Natural killer cell (primary cell): ENCODE measurements around the gene DNAI1. TPM values are rescaled to one million over a fixed set of nuclear protein-coding genes. Genes with fewer than 3 reads are reported as not detected.

Source experiments
- ATAC-seq, 3 donors: fragments of 150-1000 bp in 2 of 3; fragments of 200-7000 bp in 1 of 3; cut with Tn5 transposase; 1 replicate in 1 of 3; 2 replicates in 2 of 3; pipeline ENCODE4 v1.10.0; 2021; ENCODE audit warnings: mild to moderate bottlenecking in 2 of 3, moderate library complexity in 2 of 3
- DNase-seq, 2 donors: peaks; one replicate each; pipeline versions ENCODE4 v3.0.0 to v3.0.0-alpha.2; 2013 to 2021; ENCODE audit warnings: mixed read lengths in 1 of 2
- H3K27ac ChIP-seq: one replicate; pipeline ENCODE4 v1.5.1; 2013; ENCODE audit warnings: mild to moderate bottlenecking, low read length
- H3K27me3 ChIP-seq: one replicate; pipeline ENCODE4 v1.6.1; 2013; ENCODE audit warnings: low read length; ENCODE audit not compliant: control insufficient read depth, insufficient read depth
- H3K36me3 ChIP-seq: one replicate; pipeline ENCODE4 v1.6.1; 2013; ENCODE audit warnings: low read length; ENCODE audit not compliant: control insufficient read depth, insufficient read depth
- H3K4me1 ChIP-seq: one replicate; pipeline ENCODE4 v1.6.1; 2013; ENCODE audit warnings: low read length; ENCODE audit not compliant: control insufficient read depth, insufficient read depth
- H3K4me3 ChIP-seq: one replicate; pipeline ENCODE4 v1.5.1; 2013; ENCODE audit warnings: low read length
- H3K9me3 ChIP-seq: one replicate; pipeline ENCODE4 v1.6.1; 2013; ENCODE audit warnings: low read length; ENCODE audit not compliant: control insufficient read depth, insufficient read depth
- H3K27ac Mint-ChIP-seq, 2 donors: one replicate each; pipeline ENCODE4 v1.8.0; 2022; ENCODE audit warnings: mild to moderate bottlenecking in 2 of 2, mixed read lengths in 2 of 2, moderate library complexity in 1 of 2
- H3K27me3 Mint-ChIP-seq, 2 donors: one replicate each; pipeline ENCODE4 v1.8.0; 2022; ENCODE audit warnings: low read depth in 2 of 2, mixed read lengths in 2 of 2
- H3K36me3 Mint-ChIP-seq: one replicate; pipeline ENCODE4 v1.8.0; 2022; ENCODE audit warnings: mixed read lengths
- H3K4me1 Mint-ChIP-seq, 2 donors: one replicate each; pipeline ENCODE4 v1.8.0; 2022; ENCODE audit warnings: mixed read lengths in 2 of 2
- H3K4me3 Mint-ChIP-seq: one replicate; pipeline ENCODE4 v1.8.0; 2022; ENCODE audit warnings: mild to moderate bottlenecking, moderate library complexity, mixed read lengths
- H3K9me3 Mint-ChIP-seq, 2 donors: one replicate each; pipeline ENCODE4 v1.8.0; 2022; ENCODE audit warnings: mixed read lengths in 2 of 2
- CTCF ChIP-seq: fragments of 200-600 bp; IDR thresholded peaks from one replicate; pipeline ENCODE4 v1.8.0; 2022; ENCODE audit warnings: antibody characterized with exemption
- WGBS: methylation state at CpG from one replicate; pipeline ENCODE4 v1.1.7; 2013; ENCODE audit warnings: missing lambda C conversion rate; ENCODE audit not compliant: insufficient coverage; 5-methylcytosine and 5-hydroxymethylcytosine counted together
- intact Hi-C: fragments of 100-400 bp; cut with micrococcal nuclease; formaldehyde crosslinking; loops from one replicate; pipeline ENCODE4 v1.14.2; 2022
- total RNA-seq, 4 donors: library from RNA; stranded (reverse); fragments of 120-200 nt in 1 of 4; gene quantifications; one replicate each; pipeline versions ENCODE4 v1.2.3 to v1.2.4, GENCODE V29; 2013 to 2022

The DNAI1 gene
- total RNA-seq, 3 donors from 2014 or later (not counting 1 experiment from before 2014, with no cell fraction given): not detected

DNA sequence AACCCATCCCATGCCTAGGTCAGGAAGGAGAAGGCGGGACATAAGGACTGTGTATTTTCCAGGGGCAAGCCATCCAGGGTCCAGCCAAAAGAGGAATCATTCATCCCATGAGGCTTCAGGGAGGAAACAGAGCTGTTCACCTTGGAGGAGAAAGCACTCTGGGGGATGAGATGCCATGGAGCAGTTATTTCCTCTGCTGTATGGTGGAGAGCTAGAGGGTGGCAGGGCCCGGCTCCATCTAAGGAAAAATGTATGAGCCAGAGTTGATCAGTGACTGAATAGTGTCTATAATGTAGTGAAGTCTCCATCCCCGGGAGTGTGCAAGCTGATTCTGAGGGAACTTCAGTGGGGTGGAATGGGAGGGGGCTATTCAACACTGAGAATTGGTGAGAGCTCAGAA lies 56.2 kb downstream of the DNAI1 start:
- Mint-ChIP-seq H3K9me3 (no peaks in the 10 kb centered on the region), H3K36me3 (no peaks in the 10 kb centered on the region), H3K4me1 (no peaks in the 10 kb centered on the region), H3K27ac (no peak overlapping the region), H3K27me3 (no peaks in the 10 kb centered on the region), H3K4me3 (no peak overlapping the region)
- no peaks in the 10 kb centered on the region for H3K27me3 ChIP-seq
- WGBS: 98% methylated on average over 3 of the region's 3 CpGs
- no peak overlapping the region for H3K27ac ChIP-seq
- ATAC-seq: no peak
- no peak for DNase-seq
- no peak for TF ChIP-seq CTCF
- no peak overlapping the region for H3K4me3 ChIP-seq
- H3K4me1 ChIP-seq: peaks cover 4% of the 10 kb centered on the region
- H3K9me3 ChIP-seq: no peaks in the 10 kb centered on the region
- intact Hi-C loops: no loop called here
- no peaks in the 10 kb centered on the region for H3K36me3 ChIP-seq

GRCh38 chr9:34515959-34516358 lies 57.4 kb downstream of the DNAI1 start:
- Histone ChIP-seq H3K27ac (no peak overlapping the region), H3K4me3 (no peak overlapping the region), H3K4me1 (peaks cover 4% of the 10 kb centered on the region), H3K9me3 (no peaks in the 10 kb centered on the region), H3K36me3 (no peaks in the 10 kb centered on the region), H3K27me3 (no peaks in the 10 kb centered on the region)
- no peak for TF ChIP-seq CTCF
- Mint-ChIP-seq H3K27me3 (no peaks in the 10 kb centered on the region), H3K27ac (no peak overlapping the region), H3K4me1 (no peaks in the 10 kb centered on the region), H3K36me3 (no peaks in the 10 kb centered on the region), H3K9me3 (no peaks in the 10 kb centered on the region), H3K4me3 (no peak overlapping the region)
- ATAC-seq (no peak), DNase-seq (no peak)
- intact Hi-C loops: no loop called here
- WGBS: 71% methylated on average over 3 of the region's 3 CpGs

DNA sequence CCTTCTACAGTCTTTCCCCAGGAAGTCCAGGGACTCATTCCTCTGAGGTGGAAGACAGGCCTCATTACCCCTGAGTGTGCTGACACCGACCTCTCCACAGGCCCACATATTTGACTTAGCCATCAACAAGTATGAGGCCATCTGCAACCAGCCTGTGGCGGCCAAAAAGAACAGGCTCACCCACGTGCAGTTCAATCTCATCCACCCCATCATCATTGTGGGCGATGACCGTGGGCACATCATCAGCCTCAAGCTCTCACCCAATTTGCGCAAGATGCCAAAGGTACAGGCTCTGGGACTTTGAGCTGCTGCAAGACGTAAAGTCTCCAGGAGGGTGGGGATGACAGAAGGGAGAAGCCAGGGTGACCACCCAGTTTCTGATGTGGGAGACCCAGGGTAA lies 58.6 kb downstream of the DNAI1 start:
- no peak overlapping the region for H3K27ac ChIP-seq
- no peaks in the 10 kb centered on the region for H3K36me3 ChIP-seq
- TF ChIP-seq CTCF: no peak
- peaks cover 8% of the 10 kb centered on the region for H3K4me1 ChIP-seq
- Mint-ChIP-seq H3K9me3 (no peaks in the 10 kb centered on the region), H3K27me3 (no peaks in the 10 kb centered on the region), H3K4me1 (peaks cover under 1 to 5% of the 10 kb centered on the region in 2 donors), H3K36me3 (no peaks in the 10 kb centered on the region), H3K4me3 (no peak overlapping the region), H3K27ac (no peak overlapping the region)
- DNase-seq (no peak), ATAC-seq (no peak)
- H3K9me3 ChIP-seq: no peaks in the 10 kb centered on the region
- no peak overlapping the region for H3K4me3 ChIP-seq
- intact Hi-C loops: no loop called here
- WGBS: 80% methylated on average over 7 of the region's 7 CpGs
- no peaks in the 10 kb centered on the region for H3K27me3 ChIP-seq

DNA sequence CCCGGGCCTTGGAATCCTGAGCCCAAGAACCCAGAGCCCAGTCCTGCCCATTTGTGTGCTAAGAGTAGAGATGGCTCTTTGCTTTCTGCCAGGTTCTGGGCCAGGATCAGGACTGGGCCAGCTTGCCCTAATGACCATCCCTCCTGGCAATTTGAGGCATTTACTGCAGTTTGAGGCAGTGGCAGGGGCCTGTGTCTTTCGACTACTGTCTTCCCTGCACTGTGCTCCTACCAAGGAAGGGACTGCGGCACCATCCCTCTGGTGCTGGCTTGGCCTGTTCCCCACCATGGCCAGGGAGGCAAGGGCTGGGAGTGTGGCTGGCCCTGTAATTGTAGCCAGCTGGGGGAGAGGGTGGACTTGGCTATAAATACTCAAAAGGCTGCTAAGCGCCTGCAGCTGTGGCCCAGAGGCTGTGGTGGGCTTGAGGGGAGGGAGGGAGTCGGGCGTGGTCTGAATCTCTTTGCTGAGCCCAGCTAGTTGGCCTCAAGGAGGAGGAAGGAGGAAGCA lies 59.6 kb downstream of the DNAI1 start:
- no peak for ATAC-seq

More for the DNA sequence above, 59.6 kb downstream of the DNAI1 start:
- Histone ChIP-seq H3K9me3 (no peaks in the 10 kb centered on the region), H3K4me1 (peaks cover 13% of the 10 kb centered on the region), H3K27me3 (no peaks in the 10 kb centered on the region), H3K4me3 (no peak overlapping the region), H3K27ac (no peak overlapping the region), H3K36me3 (no peaks in the 10 kb centered on the region)
- Mint-ChIP-seq H3K4me3 (no peak overlapping the region), H3K27me3 (peaks cover 0 to 4% of the 10 kb centered on the region in 2 donors), H3K4me1 (peaks cover 6 to 11% of the 10 kb centered on the region in 2 donors), H3K9me3 (no peaks in the 10 kb centered on the region), H3K27ac (no peak overlapping the region), H3K36me3 (no peaks in the 10 kb centered on the region)
- TF ChIP-seq CTCF: no peak
- DNase-seq: no peak
- intact Hi-C loops: no loop called here
- WGBS: 73% methylated on average over 6 of the region's 6 CpGs
